Uterus (tissue), 2 donors: ENCODE measurements around the gene CHTF8.
"Not testable (repeated sequence)": the region's sequence is repeated elsewhere in the genome, so short reads cannot be mapped to it uniquely, and the experiment has no call there.

Experiments used
- CTCF ChIP-seq, 4 experiments: fragments of 200-600 bp in 2 of 4; fragments of 450-650 bp in 2 of 4; sonication (generic) in 2 of 4; IDR thresholded peaks; one replicate each; pipeline ENCODE4 v1.5.1; 2016 to 2019; ENCODE audit warnings: antibody characterized with exemption in 4 of 4, mild to moderate bottlenecking in 2 of 4, moderate library complexity in 1 of 4
- POLR2A ChIP-seq, 2 donors: fragments of 450-650 bp; IDR thresholded peaks; one replicate each; pipeline ENCODE4 v1.6.1; 2016; ENCODE audit warnings: antibody characterized with exemption in 2 of 2, mild to moderate bottlenecking in 1 of 2, moderate library complexity in 1 of 2

- not testable (repeated sequence) for TF ChIP-seq CTCF, POLR2A (IDR thresholded peaks at IDR 0.05)
Measured at GRCh38 chr16:69126801-69127200, 5.6 kb downstream of the CHTF8 start.
